Natural killer cell treated with Interleukin-12 subunit alpha and Interleukin-12 subunit beta and Interleukin-15 and Interleukin-18, amount 100 ng/mL, for 72 hours (primary cell): ENCODE data around the gene FOXP2. TPM values are rescaled to one million over a fixed set of nuclear protein-coding genes. Genes with fewer than 3 reads are reported as not detected.
"Not testable (repeated sequence)": the region's sequence is repeated elsewhere in the genome, so short reads cannot be mapped to it uniquely, and the experiment has no call there.

Experiments used
- ATAC-seq, 2 donors: fragments of 150-1000 bp; cut with Tn5 transposase in 1 of 2; sonication (Bioruptor Pico), chemical (Tn5 transposase) in 1 of 2; 2 replicates each; pipeline ENCODE4 v1.10.0; 2021
- DNase-seq: peaks from one replicate; pipeline ENCODE4 v3.0.0; 2022; ENCODE audit warnings: low spot score
- H3K27ac Mint-ChIP-seq, 2 donors: 1 replicate in 1 of 2; 2 replicates in 1 of 2; pipeline ENCODE4 v1.8.0; 2022; ENCODE audit warnings: mixed read lengths in 2 of 2, mild to moderate bottlenecking in 1 of 2, moderate library complexity in 1 of 2
- H3K27me3 Mint-ChIP-seq, 2 donors: 1 replicate in 1 of 2; 2 replicates in 1 of 2; pipeline ENCODE4 v1.8.0; 2022; ENCODE audit warnings: mixed read lengths in 2 of 2
- H3K36me3 Mint-ChIP-seq: one replicate; pipeline ENCODE4 v1.8.0; 2022; ENCODE audit warnings: mixed read lengths
- H3K4me1 Mint-ChIP-seq, 2 donors: 1 replicate in 1 of 2; 2 replicates in 1 of 2; pipeline ENCODE4 v1.8.0; 2022; ENCODE audit warnings: low read depth in 2 of 2, mixed read lengths in 2 of 2, mild to moderate bottlenecking in 1 of 2
- H3K4me3 Mint-ChIP-seq: one replicate; pipeline ENCODE4 v1.8.0; 2022; ENCODE audit warnings: mixed read lengths
- H3K9me3 Mint-ChIP-seq: 2 replicates; pipeline ENCODE4 v1.8.0; 2022; ENCODE audit warnings: mixed read lengths
- total RNA-seq, 2 donors: library from RNA; stranded (reverse); gene quantifications; one replicate each; pipeline ENCODE4 v1.2.3, GENCODE V29; 2022

Gene FOXP2
- total RNA-seq, 2 donors from 2014 or later, result not detected

DNA sequence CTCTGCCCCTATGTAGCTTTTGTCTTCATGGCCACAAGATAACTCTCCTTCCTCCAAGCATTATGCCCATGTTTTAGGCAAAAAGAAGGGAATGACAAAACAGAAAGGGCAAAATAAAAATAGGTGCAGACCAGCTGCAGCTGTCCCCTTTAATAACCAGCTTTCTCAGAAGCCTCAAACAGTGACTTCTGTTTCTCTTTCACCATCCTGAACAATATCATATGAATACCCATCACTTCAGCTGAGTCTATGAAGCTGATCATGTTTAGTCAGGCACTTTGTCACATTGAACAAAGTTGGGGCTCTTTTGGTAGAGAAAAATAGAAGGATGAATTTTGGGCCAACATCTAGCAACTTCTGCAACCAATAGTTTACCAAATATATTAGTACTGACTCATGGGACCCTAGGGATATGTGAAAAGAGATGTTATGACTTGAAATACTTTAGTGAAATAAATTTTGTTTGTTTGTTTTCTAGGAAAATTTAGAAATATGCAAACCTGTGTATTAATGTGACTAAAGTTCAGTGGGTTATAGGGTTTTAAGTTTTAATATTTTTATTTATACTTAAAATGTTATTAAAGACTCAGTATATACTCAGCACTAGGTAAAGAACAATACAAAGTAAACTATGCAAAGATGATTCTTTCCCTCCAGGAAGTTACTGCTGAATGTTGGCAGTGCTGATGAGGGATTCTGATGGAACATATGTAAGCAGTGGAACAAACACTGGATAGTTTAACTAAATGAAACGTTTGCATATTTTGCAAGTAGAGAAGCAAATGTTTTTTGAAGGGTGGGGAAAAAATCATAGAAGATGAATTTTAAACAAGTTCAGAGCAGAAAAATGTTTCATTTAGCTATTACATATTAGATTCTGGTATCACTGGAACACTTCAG, 133.7 kb downstream of the FOXP2 start:
- DNase-seq, result no peak

DNA sequence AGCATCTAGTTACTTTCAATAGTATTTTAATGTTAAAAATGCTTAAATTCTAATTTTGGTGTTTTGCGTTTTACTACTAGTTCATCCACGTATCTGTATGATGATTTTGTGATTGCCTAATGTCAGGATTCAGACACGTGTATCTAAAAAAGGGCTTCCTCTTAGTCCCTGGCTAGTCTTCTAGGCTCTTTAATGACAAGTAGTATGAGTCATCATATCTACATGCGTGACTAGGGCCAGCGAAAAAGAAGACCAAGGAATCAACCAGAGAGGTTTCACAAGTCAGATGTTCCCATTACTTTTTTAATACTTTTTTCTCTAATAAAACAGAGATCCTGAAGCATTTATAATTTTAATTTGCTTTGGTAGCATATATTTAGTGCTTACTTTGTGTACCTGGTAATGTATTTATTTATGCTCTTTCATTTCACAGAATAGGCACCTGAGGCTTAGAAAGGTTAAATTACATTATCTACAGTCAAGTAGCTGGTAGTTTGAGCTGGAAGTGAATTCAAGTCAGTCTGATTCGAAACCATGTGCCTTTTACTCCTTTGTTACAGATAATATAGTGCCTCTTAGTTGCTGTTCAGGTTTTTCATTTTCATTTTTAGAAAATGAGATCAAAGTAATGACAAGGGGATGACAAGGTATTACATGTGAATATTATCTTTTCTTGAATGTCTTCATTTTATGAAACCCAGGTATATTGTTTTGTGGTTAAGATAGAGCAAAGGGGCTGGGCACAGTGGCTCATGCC, 140.3 kb downstream of the FOXP2 start:
- Mint-ChIP-seq H3K9me3 (peaks cover 7% of the 10 kb centered on the region), H3K27me3 (no peaks in the 10 kb centered on the region), H3K36me3 (peaks cover 5% of the 10 kb centered on the region), H3K4me3 (no peak overlapping the region), H3K27ac (no peak overlapping the region), H3K4me1 (no peaks in the 10 kb centered on the region)
- ATAC-seq, result no peak
- no peak for DNase-seq

More for the DNA sequence above, 133.7 kb downstream of the FOXP2 start:
- Mint-ChIP-seq H3K27me3 (no peaks in the 10 kb centered on the region), H3K9me3 (peaks cover 10% of the 10 kb centered on the region), H3K4me3 (no peak overlapping the region), H3K36me3 (peaks cover 5% of the 10 kb centered on the region), H3K27ac (no peak overlapping the region), H3K4me1 (no peaks in the 10 kb centered on the region)
- ATAC-seq, result no peak

DNA sequence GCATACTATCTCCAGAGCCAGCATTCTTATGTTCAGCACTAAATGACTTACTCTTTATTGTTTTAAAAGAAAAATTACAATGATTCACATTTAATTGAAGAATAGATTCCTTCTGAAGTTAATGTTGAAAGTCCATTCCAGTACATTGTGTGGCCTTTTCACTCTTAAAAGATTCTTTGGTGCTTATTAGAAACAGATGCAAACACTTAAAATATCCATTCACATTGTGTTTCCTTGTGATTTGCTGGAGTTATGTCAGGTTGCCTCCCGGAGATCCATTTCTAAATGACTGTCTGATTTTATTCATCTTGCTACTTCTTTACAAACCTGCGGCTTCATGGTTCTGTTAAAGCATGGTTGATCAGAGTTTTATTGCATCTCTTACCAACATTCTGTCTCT, 152.8 kb downstream of the FOXP2 start:
- H3K27ac Mint-ChIP-seq, result no peak overlapping the region
- no peak for DNase-seq
- no peaks in the 10 kb centered on the region for H3K27me3 Mint-ChIP-seq
- no peaks in the 10 kb centered on the region for H3K4me1 Mint-ChIP-seq
- H3K36me3 Mint-ChIP-seq, result no peaks in the 10 kb centered on the region
- H3K9me3 Mint-ChIP-seq, result peaks cover 3% of the 10 kb centered on the region
- no peak for ATAC-seq
- H3K4me3 Mint-ChIP-seq, result no peak overlapping the region

DNA sequence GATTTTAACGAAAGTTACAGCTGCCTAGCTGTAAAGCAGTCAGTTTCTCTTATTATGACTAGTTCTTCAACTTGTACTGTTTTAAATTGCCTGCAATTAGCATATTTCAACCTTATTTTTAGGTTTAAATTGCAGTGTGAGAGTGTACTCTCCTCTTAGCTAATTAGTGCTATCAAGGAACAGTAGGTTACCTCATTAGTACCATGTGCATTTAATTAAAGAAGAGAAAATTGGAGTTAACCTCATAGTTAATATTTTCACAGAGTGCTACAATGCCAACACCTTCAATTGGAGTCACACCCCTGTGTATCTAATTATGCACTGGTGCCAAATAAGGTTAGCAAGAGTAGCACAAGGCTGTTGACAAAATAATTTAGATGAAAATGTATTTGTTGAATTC, 154.6 kb downstream of the FOXP2 start:
- Mint-ChIP-seq H3K9me3 (peaks cover 3% of the 10 kb centered on the region), H3K36me3 (no peaks in the 10 kb centered on the region), H3K4me1 (no peaks in the 10 kb centered on the region), H3K27me3 (no peaks in the 10 kb centered on the region), H3K27ac (no peak overlapping the region), H3K4me3 (no peak overlapping the region)
- ATAC-seq (no peak), DNase-seq (no peak)

DNA sequence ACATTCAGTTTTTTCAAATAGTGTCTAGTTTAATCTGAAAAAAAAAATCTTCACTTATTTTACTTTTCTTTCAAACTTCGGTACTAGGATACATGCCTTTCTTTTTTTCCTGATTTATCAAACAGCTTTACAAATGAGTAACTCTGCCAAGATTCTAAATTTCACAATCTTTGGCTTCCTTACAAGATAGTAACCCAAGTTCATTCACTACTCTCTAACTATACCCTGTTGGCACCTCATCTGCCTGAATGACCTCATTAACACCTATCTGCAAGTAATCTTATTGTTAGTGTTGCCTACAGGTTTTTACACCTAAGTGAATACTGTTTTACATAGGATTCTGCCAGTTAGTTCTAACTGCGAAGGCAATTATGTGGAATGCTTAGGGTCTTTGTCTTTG, 159.8 kb downstream of the FOXP2 start:
- H3K36me3 Mint-ChIP-seq, result no peaks in the 10 kb centered on the region
- DNase-seq (no peak), ATAC-seq (no peak)
- no peaks in the 10 kb centered on the region for H3K9me3 Mint-ChIP-seq
- H3K4me3 Mint-ChIP-seq, result no peak overlapping the region
- H3K4me1 Mint-ChIP-seq, result no peaks in the 10 kb centered on the region
- no peaks in the 10 kb centered on the region for H3K27me3 Mint-ChIP-seq
- H3K27ac Mint-ChIP-seq, result no peak overlapping the region

DNA sequence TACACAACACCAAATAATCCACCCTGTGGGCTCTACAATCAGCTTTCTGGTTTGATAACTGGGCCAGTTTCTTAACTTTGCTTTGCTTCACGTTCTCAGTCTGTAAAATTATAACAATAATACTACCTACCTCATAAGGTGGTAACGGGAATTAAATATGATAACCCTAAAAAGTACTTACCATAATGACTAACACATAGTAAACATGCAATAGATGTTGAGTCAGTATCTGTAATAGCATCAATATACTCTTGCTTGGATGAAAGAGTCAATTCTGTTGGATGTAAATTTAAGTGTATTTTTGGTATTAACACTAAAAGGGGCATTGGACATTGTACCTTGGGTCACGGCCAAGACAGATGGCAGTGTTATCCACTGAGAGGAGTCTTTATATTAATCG, 160.5 kb downstream of the FOXP2 start:
- DNase-seq (no peak), ATAC-seq (no peak)
- H3K36me3 Mint-ChIP-seq, result no peaks in the 10 kb centered on the region
- no peak overlapping the region for H3K4me3 Mint-ChIP-seq
- no peaks in the 10 kb centered on the region for H3K9me3 Mint-ChIP-seq
- H3K27ac Mint-ChIP-seq, result no peak overlapping the region
- no peaks in the 10 kb centered on the region for H3K4me1 Mint-ChIP-seq
- no peaks in the 10 kb centered on the region for H3K27me3 Mint-ChIP-seq

DNA sequence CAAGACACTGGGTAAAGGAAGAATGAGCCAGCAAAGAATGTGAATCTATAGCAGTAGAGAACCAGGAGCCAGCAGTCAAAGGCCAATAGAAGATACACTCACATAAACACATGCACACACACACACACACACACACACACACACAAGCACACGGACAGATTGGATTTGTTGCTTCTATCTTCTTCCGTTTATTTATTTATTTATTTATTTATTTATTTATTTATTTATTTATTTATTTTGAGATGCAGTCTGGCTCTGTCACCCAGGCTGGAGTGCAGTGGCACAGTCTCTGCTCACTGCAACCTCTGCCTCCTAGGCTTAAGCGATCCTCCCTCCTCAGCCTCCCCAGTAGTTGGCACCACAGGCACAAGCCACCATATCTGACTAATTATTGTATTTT, 166.3 kb downstream of the FOXP2 start:
- H3K36me3 Mint-ChIP-seq, ATAC-seq, H3K27ac Mint-ChIP-seq, H3K4me1 Mint-ChIP-seq, H3K4me3 Mint-ChIP-seq, H3K9me3 Mint-ChIP-seq, DNase-seq, H3K27me3 Mint-ChIP-seq: not testable (repeated sequence)

DNA sequence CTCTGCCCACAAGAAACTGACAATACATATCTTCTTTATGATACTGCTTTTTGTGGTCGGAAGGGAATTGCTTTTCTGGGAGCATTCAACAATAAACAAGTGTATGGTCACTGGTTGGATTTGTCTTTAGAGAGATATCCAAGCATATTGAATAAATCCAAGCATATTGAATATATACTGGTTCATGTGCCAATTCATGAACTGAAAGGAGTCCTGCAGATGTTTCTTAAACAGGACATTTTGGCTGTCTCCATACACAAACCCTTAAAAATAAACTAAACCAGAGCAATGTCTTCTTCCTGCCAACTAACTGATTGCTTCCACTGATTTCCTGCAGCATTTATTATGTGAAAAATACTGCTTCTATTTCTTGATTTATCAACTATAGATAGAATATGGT, 173.9 kb downstream of the FOXP2 start:
- no peak for ATAC-seq
- no peak overlapping the region for H3K27ac Mint-ChIP-seq
- H3K4me1 Mint-ChIP-seq, result no peaks in the 10 kb centered on the region
- no peaks in the 10 kb centered on the region for H3K27me3 Mint-ChIP-seq
- DNase-seq, result no peak
- no peak overlapping the region for H3K4me3 Mint-ChIP-seq
- no peaks in the 10 kb centered on the region for H3K36me3 Mint-ChIP-seq
- H3K9me3 Mint-ChIP-seq, result peaks cover 3% of the 10 kb centered on the region

DNA sequence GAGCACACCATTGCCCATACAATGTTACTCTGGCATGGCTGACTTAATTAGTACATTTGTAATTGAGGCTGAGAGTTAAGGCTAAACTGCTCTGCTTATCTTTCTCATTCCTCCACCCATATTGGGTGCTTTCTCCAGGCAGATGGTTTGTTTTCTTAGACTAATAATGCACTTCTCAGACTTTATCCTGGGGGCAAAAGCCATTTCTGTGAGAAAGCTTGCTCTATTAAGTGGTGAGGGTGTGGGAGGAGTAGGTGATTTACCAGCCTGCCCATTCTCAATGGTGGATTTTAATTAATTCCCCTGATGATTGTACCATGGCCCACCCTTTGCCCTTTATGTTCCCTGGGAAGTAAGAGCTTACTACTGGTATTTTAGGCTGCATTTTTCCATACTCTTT, 174.8 kb downstream of the FOXP2 start:
- Mint-ChIP-seq H3K9me3 (no peaks in the 10 kb centered on the region), H3K36me3 (no peaks in the 10 kb centered on the region), H3K27ac (no peak overlapping the region), H3K4me1 (no peaks in the 10 kb centered on the region), H3K4me3 (no peak overlapping the region), H3K27me3 (no peaks in the 10 kb centered on the region)
- DNase-seq (no peak), ATAC-seq (no peak)

DNA sequence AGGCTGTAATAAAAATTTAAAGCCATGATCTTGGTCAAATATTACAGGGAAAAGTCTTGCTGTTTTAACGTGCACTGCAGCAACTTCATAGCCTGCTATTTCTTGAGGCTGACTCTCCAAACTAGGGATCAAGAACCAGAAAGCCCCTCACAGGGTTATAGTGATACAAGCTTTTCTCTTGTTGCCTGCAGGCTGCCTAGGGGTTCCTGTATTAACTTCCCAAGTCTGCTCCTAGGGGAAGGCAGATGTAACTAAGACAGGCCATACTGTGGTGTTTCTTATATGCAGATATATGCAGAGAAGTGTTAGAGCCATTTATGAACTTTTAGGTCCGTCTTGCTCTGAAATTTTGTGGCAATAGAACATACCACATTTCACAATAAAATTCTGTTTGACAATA, 175.7 kb downstream of the FOXP2 start:
- ATAC-seq (no peak), DNase-seq (no peak)
- Mint-ChIP-seq H3K27ac (no peak overlapping the region), H3K36me3 (no peaks in the 10 kb centered on the region), H3K4me3 (no peak overlapping the region), H3K27me3 (no peaks in the 10 kb centered on the region), H3K9me3 (no peaks in the 10 kb centered on the region), H3K4me1 (no peaks in the 10 kb centered on the region)

DNA sequence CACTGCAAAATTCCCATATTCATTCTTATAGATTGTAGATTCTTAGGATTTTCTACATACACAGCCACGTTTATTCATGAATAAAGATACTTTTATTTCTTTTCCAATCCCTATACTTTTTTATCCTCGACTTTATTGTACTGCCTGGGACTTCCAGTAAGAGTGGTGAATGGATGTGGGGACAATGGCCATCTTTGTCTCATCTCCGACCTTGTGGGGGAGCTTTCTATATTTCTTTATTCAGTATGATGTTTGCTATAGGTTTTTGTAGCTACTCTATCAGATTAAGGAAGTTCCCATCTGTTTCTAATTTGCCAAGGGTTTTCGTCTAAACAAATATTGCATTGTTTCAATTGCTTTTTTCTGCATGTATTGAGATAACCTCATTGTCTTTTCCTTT, 184.3 kb downstream of the FOXP2 start:
- DNase-seq (no peak), ATAC-seq (no peak)
- H3K9me3 Mint-ChIP-seq, result no peaks in the 10 kb centered on the region
- no peaks in the 10 kb centered on the region for H3K4me1 Mint-ChIP-seq
- no peak overlapping the region for H3K27ac Mint-ChIP-seq
- no peak overlapping the region for H3K4me3 Mint-ChIP-seq
- no peaks in the 10 kb centered on the region for H3K36me3 Mint-ChIP-seq
- H3K27me3 Mint-ChIP-seq, result no peaks in the 10 kb centered on the region

DNA sequence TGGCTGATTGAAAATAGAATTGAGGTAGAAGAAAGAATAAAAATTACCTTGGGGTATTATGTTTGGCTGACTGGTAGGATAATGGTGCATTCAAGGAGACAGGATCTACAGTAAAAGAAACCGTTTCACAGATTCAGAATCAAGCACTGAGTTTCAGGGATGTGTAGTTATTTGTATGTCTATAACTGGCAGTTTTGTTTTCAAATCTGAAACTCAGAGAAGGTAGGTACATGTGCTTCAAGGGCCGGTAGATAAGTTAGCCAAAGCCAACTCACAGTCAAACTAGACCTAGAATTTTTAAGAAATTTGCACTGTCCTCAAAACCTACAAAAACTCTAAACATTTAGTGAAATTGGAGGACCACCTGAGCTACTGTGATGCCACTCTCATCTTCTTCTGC, 191.5 kb downstream of the FOXP2 start:
- Mint-ChIP-seq H3K4me3 (no peak overlapping the region), H3K27me3 (no peaks in the 10 kb centered on the region), H3K36me3 (no peaks in the 10 kb centered on the region), H3K27ac (no peak overlapping the region), H3K9me3 (peaks cover 6% of the 10 kb centered on the region), H3K4me1 (no peaks in the 10 kb centered on the region)
- no peak for DNase-seq
- ATAC-seq, result no peak

DNA sequence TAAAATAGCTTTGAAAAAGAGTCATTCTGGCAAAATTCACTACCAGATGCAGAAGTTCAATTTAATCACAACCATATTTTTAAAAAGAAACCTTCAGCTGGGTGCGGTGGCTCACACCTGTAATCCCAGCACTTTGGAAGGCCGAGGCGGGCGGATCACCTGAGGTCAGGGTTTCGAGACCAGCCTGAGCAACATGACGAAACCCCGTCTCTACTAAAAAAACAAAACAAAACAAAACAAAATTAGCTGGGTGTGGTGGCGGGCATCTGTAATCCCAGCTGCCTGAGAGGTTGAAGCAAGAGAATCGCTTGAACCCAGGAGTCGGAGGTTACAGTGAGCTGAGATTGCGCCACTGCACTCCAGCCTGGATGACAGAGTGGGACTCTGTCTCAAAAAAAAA, 194.2 kb downstream of the FOXP2 start:
- not testable (repeated sequence) for H3K9me3 Mint-ChIP-seq, H3K4me1 Mint-ChIP-seq, ATAC-seq, H3K27ac Mint-ChIP-seq, H3K36me3 Mint-ChIP-seq, DNase-seq, H3K4me3 Mint-ChIP-seq, H3K27me3 Mint-ChIP-seq

DNA sequence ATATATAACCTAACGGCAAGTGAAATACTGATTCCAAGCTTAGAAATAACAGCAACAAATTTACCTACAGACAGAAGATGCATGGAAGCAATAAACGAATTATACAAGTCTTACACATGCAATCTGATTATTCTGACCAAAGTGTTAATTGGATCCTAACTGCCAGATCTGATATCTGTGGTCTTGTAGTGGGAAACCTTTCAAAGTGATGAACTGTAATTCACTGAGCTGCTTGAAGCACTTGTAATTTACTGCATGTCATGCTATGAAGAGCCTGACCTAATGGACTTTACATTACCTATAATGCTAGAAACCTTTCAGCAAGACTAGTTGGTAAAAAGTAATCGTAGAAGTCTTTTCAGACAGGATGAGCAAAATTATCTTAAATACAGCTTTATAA, 205.6 kb downstream of the FOXP2 start:
- Mint-ChIP-seq H3K27ac (no peak overlapping the region), H3K9me3 (peaks cover 3% of the 10 kb centered on the region), H3K4me1 (no peaks in the 10 kb centered on the region), H3K27me3 (no peaks in the 10 kb centered on the region), H3K4me3 (no peak overlapping the region), H3K36me3 (no peaks in the 10 kb centered on the region)
- ATAC-seq (no peak), DNase-seq (no peak)
